Astrocyte of the cerebellum (primary cell): ENCODE data around the gene COL6A2.

Experiments
- DNase-seq: peaks from one replicate; pipeline ENCODE4 v3.0.0-alpha.2; 2011; ENCODE audit warnings: low read depth
- H3K4me3 ChIP-seq: 2 replicates; pipeline ENCODE4 v1.5.1; 2011; ENCODE audit warnings: mild to moderate bottlenecking, low read depth, low read length, moderate library complexity
- CTCF ChIP-seq: IDR thresholded peaks from 2 replicates; pipeline ENCODE4 v1.5.1; 2012; ENCODE audit warnings: low read length, low read depth, moderate library complexity, mild to moderate bottlenecking; ENCODE audit errors: missing control alignments
- in situ Hi-C: cut with HindIII; loops from 2 replicates; pipeline ENCODE4 v1.10.0; 2017; ENCODE audit warnings: low sequenced_read_pairs

COL6A2 gene

GRCh38 chr21:46091118-46091517, 6.8 kb upstream of the COL6A2 start:
- DNase-seq = no peak
- in situ Hi-C loops = no loop called here
- no peak overlapping the region for H3K4me3 ChIP-seq
- TF ChIP-seq CTCF = no peak

GRCh38 chr21:46091631-46092025, 6.3 kb upstream of the COL6A2 start:
- DNase-seq = no peak
- in situ Hi-C loops = no loop called here
- H3K4me3 ChIP-seq = no peak overlapping the region
- no peak for TF ChIP-seq CTCF

GRCh38 chr21:46092026-46092764, 5.7 kb upstream of the COL6A2 start:
- peak; percentile 83 for DNase-seq
- TF ChIP-seq CTCF = no peak
- H3K4me3 ChIP-seq = no peak overlapping the region
- in situ Hi-C loops = no loop called here

- no peak for DNase-seq
- no peak for TF ChIP-seq CTCF
- no peak overlapping the region for H3K4me3 ChIP-seq
- in situ Hi-C loops = no loop called here
These were observed 4.9 kb upstream of the COL6A2 start for GRCh38 chr21:46092811-46093667.

- no peak overlapping the region for H3K4me3 ChIP-seq
- in situ Hi-C loops = no loop called here
These were observed 4.1 kb upstream of the COL6A2 start for GRCh38 chr21:46093668-46094400.

More at GRCh38 chr21:46093668-46094400, 4.1 kb upstream of the COL6A2 start:
- no peak for DNase-seq
- no peak for TF ChIP-seq CTCF
